Superior temporal gyrus (tissue), 1 donor: ENCODE data around the gene STARD10.

Source experiments
- DNase-seq: peaks from one replicate; pipeline ENCODE4 v3.0.0-alpha.2; 2016; ENCODE audit errors: extremely low spot score

Gene STARD10

GRCh38 chr11:72763823-72764222, 30.0 kb downstream of the STARD10 start:
- no peak for DNase-seq

DNA sequence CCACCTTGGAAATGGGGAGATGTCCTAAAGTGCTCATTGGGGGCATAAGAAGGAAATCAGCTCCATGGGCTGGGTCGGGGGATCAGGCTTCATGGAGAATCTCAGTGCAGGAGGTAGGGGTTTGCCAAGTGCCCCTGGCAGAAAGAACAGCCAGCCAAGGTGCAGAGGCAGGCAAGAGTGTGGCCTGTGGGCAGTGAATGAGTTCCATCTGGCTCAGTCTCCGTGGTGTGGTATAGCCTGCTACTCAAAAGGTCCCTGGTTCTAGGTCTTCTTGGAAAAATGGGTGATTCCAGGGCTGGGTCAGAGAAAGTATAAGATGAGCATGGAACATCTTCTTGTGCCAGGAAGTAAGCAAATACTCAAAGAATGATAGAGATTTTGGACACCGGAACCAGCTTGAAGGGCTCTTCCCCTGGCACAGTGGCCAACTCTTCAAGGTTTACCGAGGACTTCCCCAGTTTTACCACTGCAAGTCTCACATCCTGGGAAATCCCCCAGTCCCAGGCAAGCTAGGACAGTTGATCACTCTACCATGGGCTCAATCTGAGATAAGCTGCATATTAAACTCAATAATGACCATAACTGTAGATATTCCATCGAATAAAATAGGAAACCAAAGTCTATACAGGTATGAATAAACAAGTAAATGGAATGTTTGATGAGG, 31.1 kb downstream of the STARD10 start:
- no peak for DNase-seq

DNA sequence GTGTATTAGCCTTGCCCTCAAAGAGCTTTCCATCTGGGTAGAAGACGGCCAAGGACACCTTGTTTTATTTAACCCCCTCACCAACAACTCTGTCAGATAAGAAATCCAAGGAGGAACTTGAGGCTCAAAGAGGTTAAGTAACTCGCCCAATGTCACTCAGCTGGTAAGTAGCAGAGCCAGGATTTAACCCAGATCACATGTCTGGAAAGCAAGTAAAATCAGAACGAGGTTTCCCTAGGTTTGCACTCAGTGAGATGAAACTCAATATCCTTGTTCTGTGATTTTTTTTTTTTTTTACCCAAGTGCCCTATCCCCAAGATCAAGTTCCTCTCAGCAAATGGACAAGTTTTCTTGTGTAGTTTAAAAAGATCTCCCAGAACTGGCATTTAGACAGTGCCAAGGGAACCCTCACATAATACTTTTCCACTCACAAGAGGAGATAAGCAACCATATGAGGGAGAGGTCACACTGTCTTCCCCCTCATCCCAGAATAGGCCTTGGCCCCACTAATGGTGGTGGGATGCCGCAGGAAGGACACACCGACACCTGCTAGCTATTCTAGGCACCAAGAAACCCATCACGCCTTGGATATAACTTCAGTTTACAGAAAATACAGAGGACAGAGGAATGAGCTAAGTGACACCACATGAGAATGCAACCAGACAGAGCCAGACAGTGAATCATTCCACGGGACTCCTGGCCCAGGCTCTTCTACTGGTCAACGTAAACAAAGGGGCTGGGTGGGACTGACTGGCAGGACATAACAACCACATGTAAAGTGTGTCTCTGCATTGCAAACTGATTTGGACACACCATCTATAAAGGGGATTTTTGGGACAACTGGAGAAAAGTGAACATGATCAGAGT, 33.1 kb downstream of the STARD10 start:
- no peak for DNase-seq

DNA sequence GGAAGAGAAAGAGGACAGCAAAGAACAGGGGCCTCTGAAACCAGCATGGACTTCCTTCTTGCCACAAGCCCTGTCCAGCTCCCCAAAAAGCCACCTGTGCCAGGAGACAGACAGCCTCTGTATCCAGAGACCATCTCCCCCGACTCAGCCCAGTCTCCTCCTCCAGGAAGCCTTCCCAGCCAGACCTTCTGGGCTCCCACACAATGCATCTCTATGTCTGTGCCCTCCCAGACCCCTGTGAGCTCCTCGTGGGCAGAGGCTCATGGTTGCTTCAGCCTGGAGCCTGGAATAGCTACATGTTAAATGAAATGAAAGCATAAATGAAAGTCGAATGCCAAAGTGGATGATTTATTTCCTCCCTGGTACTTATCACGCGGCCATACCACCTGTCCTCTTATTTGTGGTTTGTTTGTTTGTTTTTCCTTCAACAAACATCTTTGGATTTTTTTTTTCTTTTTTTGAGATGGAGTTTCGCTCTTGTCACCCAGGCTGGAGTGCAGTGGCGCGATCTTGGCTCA, 34.3 kb downstream of the STARD10 start:
- DNase-seq = no peak

DNA sequence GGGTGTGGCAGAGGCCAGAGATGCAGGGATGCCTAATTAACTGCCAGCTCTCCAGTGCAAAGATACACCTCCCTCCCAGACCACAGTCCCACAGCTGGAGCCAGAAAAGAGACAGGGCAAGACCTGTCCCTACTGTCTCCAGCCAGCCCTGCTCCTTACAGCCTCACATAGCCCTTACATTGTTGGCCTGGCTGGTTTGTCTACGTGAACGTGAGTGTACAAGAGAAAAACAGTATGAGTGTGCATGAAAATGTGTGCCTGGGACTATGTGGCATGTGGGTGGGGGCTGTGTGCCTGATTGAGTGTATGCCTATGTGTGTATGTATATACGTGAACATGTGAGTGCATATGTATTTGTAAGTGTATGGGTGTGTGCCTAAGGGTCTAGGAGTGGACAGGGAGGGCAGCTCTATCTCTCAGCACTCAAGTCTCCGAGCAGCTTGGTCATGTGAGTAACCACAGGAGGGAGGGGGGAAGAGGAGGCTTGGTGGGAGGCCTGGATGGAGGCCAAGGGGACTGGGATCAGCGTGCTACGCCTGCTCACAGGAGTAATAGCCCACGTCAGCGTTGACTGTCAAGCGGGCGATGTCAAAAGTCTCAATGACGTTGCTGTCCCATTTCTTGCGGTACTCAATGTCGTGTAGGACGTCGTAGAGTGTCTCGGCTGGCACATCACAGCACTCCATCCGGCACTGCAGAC, 35.0 kb downstream of the STARD10 start:
- no peak for DNase-seq

- no peak for DNase-seq
Observed at GRCh38 chr11:72758304-72758689, 35.5 kb downstream of the STARD10 start.

- DNase-seq = no peak
Observed at GRCh38 chr11:72755713-72756285, 38.0 kb downstream of the STARD10 start.

DNA sequence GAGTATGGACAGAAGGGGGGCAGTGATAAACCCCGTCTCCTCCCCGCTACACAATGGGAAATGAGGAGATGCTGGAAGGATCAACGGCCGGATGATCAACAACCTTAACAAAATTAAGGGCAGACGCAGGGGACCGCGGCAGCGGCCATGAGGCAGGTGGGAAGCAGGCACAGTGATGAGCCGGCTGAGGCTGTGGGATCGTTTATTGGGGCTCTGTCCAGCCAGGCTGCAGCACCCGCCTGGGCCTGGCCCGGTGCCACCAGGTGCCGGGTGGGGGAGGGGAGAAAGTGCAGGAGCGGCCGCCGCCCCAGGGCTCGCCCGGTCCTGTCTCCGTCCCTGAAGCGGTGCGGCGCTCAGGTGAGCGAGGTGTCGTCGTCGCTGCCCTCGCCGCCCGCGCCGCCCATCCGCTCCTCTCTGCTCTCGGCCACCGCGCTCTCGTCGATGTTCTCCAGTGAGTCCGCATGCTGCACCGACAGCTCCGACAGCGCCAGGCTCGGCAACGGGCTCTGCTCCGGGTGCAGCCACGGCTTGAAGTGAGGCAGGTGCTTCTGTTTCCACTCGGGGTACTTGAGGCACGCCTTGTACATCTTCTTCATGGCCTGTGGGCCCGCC, 39.2 kb downstream of the STARD10 start:
- DNase-seq = no peak

DNA sequence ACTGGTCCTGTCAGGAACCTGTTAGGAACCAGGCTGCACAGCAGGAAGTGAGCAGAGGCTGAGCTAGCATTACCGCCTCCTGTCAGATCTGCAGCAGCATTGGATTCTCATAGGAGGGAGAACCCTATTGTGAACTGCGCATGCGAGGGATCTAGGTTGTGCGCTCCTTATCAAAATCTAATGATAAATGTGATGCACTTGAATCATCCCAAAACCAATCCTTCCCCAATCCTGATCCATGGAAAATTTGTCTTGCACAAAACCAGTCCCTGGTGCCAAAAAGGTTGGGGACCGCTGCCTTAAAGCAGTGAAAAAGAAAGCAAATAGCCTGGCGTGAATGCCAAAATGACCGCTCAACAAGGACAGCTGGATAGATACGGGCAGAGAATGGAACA, 39.7 kb downstream of the STARD10 start:
- no peak for DNase-seq

DNA sequence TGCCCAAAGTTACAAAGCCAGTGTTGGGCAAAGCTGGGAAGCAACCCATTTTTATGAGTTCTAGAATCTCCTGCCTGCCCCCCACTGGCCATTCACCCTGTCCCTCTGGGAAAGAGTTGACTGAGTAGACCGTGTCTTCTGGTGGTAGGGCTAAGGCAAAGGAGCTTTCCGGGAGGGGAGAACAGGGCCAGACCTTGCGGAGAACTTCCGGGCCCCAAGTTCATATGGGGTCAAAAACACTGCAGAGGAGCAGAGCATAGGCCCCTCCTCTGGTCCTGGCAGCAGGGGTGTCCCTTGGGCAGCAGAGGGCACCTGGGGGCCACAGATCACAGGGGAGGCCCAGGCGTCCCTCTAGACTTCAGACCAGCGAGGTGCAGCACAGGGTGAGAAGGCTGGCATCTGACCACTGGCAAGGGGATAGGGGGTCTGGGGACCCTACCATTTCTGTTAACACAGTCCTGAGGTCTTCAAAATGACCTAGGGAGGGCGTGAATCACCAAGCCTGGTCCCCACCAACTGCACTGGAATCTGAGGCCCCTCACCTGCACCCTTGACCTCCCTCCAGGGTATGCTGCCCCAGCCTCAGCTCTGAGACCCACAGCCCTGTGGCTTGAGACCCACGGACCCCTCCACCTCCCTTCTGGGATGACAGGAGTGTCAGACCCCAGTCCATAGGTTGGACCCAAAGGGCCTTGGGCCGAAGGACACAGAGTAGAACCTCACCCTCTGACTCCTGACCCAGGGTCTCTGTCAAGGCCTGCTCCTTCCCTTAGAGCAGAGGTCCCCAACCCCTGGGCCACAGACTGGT, 40.3 kb downstream of the STARD10 start:
- peak; percentile 43 for DNase-seq

- peak; percentile 54 for DNase-seq
Observed at GRCh38 chr11:72752088-72752914, 41.5 kb downstream of the STARD10 start, which contains the start of gene ARAP1. Gene ARAP1 (minus strand): TSS chr11:72752408. CDS start chr11:72727128, 25,280 bp downstream.

GRCh38 chr11:72751116-72752087, 42.4 kb downstream of the STARD10 start:
- DNase-seq = no peak

DNA sequence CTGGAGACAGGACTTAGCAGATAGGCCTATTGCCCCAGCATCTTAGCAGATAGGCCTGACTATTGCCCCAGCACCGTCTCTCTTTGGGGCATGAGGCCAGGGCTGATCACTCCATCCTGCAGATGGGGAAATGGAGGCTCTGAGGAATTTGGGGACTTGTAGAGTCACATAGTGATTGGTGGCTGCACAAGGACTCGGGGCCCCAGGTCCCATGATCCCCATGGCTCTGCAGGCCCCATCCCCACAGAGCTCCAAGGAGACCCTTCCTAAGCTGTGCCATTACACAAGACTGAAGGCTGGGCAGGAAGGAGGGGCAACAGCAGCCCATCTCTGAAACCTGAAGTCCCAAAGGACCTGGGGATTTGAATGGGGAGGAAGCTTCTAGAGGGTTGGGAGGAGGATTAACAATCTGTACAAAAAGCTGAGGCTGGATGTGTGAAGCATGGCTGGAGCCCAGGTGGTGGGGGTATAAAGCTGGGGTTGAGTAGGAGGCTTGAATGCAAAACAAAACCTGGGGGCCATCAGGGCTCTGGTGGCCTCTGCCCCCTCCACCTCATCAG, 43.2 kb downstream of the STARD10 start:
- DNase-seq = peak; percentile 45

GRCh38 chr11:72750086-72750485, 43.8 kb downstream of the STARD10 start:
- peak; percentile 77 for DNase-seq

DNA sequence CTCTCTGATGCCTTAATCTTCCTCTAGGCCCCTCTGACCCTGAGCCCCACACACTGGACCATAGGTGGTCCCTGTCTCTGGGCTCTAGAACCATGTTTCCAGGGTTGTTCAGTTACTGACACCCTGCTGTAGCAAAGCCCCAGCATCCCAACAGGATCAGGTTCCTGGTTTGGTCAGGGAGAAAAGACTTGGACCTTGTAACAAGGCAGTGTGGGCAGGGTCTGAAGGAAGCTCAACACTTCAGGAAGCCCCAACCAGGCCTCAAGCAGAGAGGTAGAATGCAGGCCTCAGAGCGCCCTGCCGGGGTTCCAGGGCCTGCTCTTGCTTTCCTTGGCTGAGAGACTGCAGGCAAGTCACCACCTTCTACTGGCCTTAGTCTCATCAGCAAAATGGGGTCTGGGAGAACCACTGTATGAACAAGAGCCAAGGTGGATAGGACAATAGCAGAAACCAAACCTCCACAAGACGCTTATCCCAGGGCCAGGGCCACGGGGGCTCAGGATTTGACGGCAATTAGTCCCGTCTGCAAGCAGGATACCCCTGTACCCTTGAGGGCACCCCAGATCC, 46.5 kb downstream of the STARD10 start:
- DNase-seq = no peak

DNA sequence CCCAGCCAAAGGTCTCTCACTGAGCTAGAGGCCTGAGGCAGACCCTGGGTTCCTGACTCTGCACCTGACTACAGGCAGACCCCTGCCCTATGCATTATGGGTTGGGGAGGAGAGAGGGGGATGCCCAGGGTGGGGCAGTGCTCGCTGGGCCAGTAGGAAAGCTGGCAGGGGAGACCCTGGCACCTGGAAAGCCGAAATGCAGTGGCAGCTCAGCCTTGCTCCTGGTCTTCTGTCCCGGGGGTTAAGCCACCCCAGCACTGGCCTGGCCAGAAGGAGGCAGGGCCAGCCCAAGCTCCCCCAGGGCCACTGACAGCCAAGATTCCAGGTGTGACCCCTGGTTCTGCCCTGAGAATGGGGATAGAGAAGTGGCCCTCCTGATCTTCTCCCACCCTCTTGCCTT, 47.0 kb downstream of the STARD10 start:
- no peak for DNase-seq

- no peak for DNase-seq
Observed at GRCh38 chr11:72745925-72746550, 47.8 kb downstream of the STARD10 start.
